Esophagus squamous epithelium (tissue), 5 donors: ENCODE measurements around the gene PMEPA1. TPM values are rescaled to one million over a fixed set of nuclear protein-coding genes. Genes with fewer than 3 reads are reported as not detected.
A peak's percentile ranks its signal among the peaks of the same experiment; 100 is the strongest.

Experiments
- DNase-seq: peaks from one replicate; lab custom pipeline; 2025; lab: John Stamatoyannopoulos, UW
- H3K27ac ChIP-seq, 4 donors: fragments of 200-600 bp; sonication (generic); one replicate each; pipeline ENCODE4 v1.5.1; 2016 to 2019; ENCODE audit warnings: mild to moderate bottlenecking in 1 of 4
- H3K27me3 ChIP-seq, 4 donors: fragments of 200-600 bp; sonication (generic); 1 replicate in 3 of 4; 2 replicates in 1 of 4; pipeline versions ENCODE4 v1.5.1 to v1.6.0; 2017 to 2021; ENCODE audit warnings: antibody characterized with exemption in 1 of 4
- H3K36me3 ChIP-seq, 3 donors: fragments of 200-600 bp; sonication (generic); one replicate each; pipeline ENCODE4 v1.5.1; 2016 to 2019
- H3K4me1 ChIP-seq, 3 donors: fragments of 200-600 bp; sonication (generic); one replicate each; pipeline ENCODE4 v1.5.1; 2017 to 2019
- H3K4me3 ChIP-seq, 4 donors: fragments of 200-600 bp; sonication (generic); 1 replicate in 3 of 4; 2 replicates in 1 of 4; pipeline ENCODE4 v1.5.1; 2016 to 2019; ENCODE audit warnings: mild to moderate bottlenecking in 2 of 4, moderate library complexity in 1 of 4
- H3K9me3 ChIP-seq, 3 donors: fragments of 200-600 bp; sonication (generic); one replicate each; pipeline ENCODE4 v1.5.1; 2016 to 2019
- CTCF ChIP-seq, 6 experiments: fragments of 450-650 bp in 4 of 6; fragments of 200-600 bp in 2 of 6; sonication (generic) in 2 of 6; IDR thresholded peaks; one replicate each; pipeline ENCODE4 v1.5.1; 2016 to 2019; ENCODE audit warnings: antibody characterized with exemption in 6 of 6, mild to moderate bottlenecking in 4 of 6, moderate library complexity in 4 of 6
- POLR2A ChIP-seq, 4 donors: fragments of 450-650 bp; IDR thresholded peaks; one replicate each; pipeline ENCODE4 v1.6.1; 2017; ENCODE audit warnings: antibody characterized with exemption in 4 of 4, mild to moderate bottlenecking in 4 of 4, moderate library complexity in 3 of 4
- WGBS, 2 donors: methylation state at CpG; one replicate each; pipeline ENCODE4 v1.1.5; 2018; 5-methylcytosine and 5-hydroxymethylcytosine counted together
- intact Hi-C: fragments of 100-400 bp; cut with DNase I; formaldehyde crosslinking; loops from one replicate; pipeline ENCODE4 v1.15.0; 2022
- total RNA-seq, 4 donors: library from RNA; depleted of rRNA; stranded (reverse); fragments of >200 nt; gene quantifications; one replicate each; pipeline ENCODE4 v1.1.0, GENCODE V29; 2016
- donor health status: DM: yes; HTN: yes; CAD: no.

PMEPA1 gene
- total RNA-seq, 4 donors from 2014 or later = 0.95 to 4.6 (median 2.6) TPM

GRCh38 chr20:57618091-57618763 lies 91.6 kb downstream of the PMEPA1 start:
- 59 to 62% methylated on average over 12 to 13 of the region's 14 CpGs for WGBS, 2 donors
- DNase-seq = no peak

GRCh38 chr20:57617079-57617795 lies 92.6 kb downstream of the PMEPA1 start:
- DNase-seq = no peak
- Histone ChIP-seq H3K36me3 (peaks cover 0 to 3% (median 0%) of the 10 kb centered on the region in 3 donors), H3K9me3 (no peaks in the 10 kb centered on the region), H3K4me1 (peaks cover 8 to 44% (median 30%) of the 10 kb centered on the region in 3 donors), H3K27me3 (peaks cover 0 to 15% (median 0%) of the 10 kb centered on the region in 4 donors), H3K4me3 (no peak overlapping the region), H3K27ac (no peak overlapping the region)
- intact Hi-C loops = no loop called here
- TF ChIP-seq POLR2A (IDR thresholded peaks at IDR 0.05) = no peak
- no peak for TF ChIP-seq CTCF (IDR thresholded peaks at IDR 0.05)
- 80 to 91% methylated on average over 5 of the region's 6 CpGs for WGBS, 2 donors

More at GRCh38 chr20:57618091-57618763, 91.6 kb downstream of the PMEPA1 start:
- Histone ChIP-seq H3K27me3 (peaks cover 0 to 22% (median 0%) of the 10 kb centered on the region in 4 donors), H3K36me3 (peaks cover 0 to 3% (median 0%) of the 10 kb centered on the region in 3 donors), H3K4me3 (peak overlapping the region in 2 of 4 donors; percentile 19 to 52), H3K27ac (peak overlapping the region; percentile 39 to 71 (median 58)), H3K4me1 (peaks cover 8 to 49% (median 31%) of the 10 kb centered on the region in 3 donors), H3K9me3 (no peaks in the 10 kb centered on the region)
- intact Hi-C loops = no loop called here
- TF ChIP-seq POLR2A (IDR thresholded peaks at IDR 0.05) = no peak
- TF ChIP-seq CTCF (IDR thresholded peaks at IDR 0.05) = no peak

- Histone ChIP-seq H3K27ac (no peak overlapping the region), H3K9me3 (no peaks in the 10 kb centered on the region), H3K4me1 (peaks cover 8 to 35% (median 22%) of the 10 kb centered on the region in 3 donors), H3K36me3 (peaks cover 0 to 3% (median 0%) of the 10 kb centered on the region in 3 donors), H3K4me3 (no peak overlapping the region), H3K27me3 (peaks cover 0 to 15% (median 0%) of the 10 kb centered on the region in 4 donors)
- intact Hi-C loops = no loop called here
- DNase-seq = no peak
- 77 to 87% methylated on average over 8 to 9 of the region's 20 CpGs for WGBS, 2 donors
- TF ChIP-seq POLR2A (IDR thresholded peaks at IDR 0.05) (no peak), CTCF (IDR thresholded peaks at IDR 0.05) (no peak)
Observed at GRCh38 chr20:57616143-57616951, 93.5 kb downstream of the PMEPA1 start.

GRCh38 chr20:57615445-57615811 lies 94.4 kb downstream of the PMEPA1 start:
- no peaks in the 10 kb centered on the region for H3K9me3 ChIP-seq
- no peak overlapping the region for H3K27ac ChIP-seq
- TF ChIP-seq CTCF (IDR thresholded peaks at IDR 0.05) (no peak), POLR2A (IDR thresholded peaks at IDR 0.05) (no peak)
- peaks cover 0 to 3% (median 0%) of the 10 kb centered on the region in 3 donors for H3K36me3 ChIP-seq
- no peak for DNase-seq
- no peak overlapping the region for H3K4me3 ChIP-seq
- peaks cover 6 to 26% (median 16%) of the 10 kb centered on the region in 3 donors for H3K4me1 ChIP-seq
- peaks cover 0 to 21% (median 0%) of the 10 kb centered on the region in 4 donors for H3K27me3 ChIP-seq
- 95% methylated on average over 6 of the region's 8 CpGs; no CpG with 5 or more reads in 1 of the 2 donors for WGBS, 2 donors
- intact Hi-C loops = no loop called here
